NCI-H345 treated with DMSO at 0.1 percent for 48 hours (cell line): Measurements from ENCODE around the gene ZFY.
"Not testable (repeated sequence)": the region's sequence is repeated elsewhere in the genome, so short reads cannot be mapped to it uniquely, and the experiment has no call there.

Experiments used
- DNase-seq: peaks from one replicate; lab custom pipeline; 2025; ENCODE audit not compliant: unreplicated experiment; lab: John Stamatoyannopoulos, UW

Gene ZFY

DNA sequence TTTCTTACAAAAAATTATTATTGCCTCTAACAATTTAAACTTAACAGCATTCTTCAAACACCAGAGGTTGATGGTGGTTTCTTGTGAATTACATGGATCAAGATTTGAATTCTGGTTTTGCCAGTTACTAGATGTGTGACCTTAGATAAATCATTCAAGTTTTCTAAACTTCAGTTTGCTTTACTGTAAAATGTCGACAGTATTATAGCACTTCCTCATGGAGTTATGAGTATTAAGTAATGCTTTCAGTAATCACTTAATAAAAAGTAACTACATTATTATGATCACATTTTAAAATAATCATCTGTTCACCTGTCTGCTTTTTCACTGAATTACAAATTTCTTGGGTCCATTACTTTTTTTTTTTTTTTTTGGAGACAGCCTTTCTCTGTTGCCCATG, 37.5 kb downstream of the ZFY start:
- DNase-seq, result no peak

DNA sequence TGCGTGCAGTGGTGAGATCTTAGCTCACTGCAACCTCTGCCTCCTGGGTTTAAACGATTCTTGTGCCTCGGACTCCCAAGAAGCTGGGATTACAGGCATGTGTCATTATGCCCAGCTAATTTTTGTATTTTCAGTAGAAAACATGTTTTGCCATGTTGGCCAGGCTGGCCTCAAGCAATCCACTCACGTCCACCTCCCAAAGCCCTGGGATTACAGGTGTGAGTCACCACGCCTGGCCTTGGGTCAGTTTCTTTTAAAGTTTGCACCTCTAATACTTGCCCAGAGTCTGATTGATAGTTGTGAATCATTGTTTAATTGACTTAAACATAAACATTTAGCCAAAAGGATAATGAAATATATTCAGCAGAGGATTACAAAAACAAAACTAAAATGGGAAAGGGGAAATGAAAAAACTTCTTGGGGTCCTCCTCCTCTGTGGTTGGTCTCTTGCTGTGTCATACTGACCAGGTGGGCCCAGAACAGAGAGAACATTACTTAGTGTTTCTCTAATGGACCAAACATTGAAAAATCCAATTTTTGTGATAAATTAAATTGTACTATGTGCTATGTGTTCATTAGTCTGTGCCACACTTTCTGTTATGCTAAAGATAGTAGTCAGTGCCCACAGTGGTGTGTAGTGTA, 38.0 kb downstream of the ZFY start:
- no peak for DNase-seq

DNA sequence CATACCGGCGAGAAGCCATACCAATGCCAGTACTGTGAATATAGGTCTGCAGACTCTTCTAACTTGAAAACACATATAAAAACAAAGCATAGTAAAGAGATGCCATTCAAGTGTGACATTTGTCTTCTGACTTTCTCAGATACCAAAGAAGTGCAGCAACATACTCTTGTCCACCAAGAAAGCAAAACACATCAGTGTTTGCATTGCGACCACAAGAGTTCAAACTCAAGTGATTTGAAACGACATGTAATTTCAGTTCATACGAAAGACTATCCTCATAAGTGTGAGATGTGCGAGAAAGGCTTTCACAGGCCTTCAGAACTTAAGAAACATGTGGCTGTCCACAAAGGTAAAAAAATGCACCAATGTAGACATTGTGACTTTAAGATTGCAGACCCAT, 44.1 kb downstream of the ZFY start:
- DNase-seq, result no peak

DNA sequence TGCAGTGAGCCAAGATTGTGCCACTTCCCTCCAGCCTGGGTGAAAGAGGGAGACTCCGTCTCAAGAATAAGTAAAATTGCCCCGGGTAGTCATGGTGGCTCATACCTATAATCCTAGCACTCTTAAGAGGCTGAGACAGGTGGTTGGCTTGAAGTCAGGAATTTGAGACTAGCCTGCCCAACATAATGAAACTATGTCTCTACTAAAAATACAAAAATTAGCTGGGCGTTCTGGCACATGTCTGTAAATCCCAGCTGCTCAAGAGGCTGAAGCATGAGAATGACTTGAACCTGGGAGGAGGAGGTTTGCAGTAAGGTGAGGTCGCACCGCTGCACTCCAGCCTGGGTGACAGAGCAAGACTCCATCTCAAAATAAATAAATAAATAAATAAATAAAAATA, 49.3 kb downstream of the ZFY start:
- DNase-seq, result no peak

DNA sequence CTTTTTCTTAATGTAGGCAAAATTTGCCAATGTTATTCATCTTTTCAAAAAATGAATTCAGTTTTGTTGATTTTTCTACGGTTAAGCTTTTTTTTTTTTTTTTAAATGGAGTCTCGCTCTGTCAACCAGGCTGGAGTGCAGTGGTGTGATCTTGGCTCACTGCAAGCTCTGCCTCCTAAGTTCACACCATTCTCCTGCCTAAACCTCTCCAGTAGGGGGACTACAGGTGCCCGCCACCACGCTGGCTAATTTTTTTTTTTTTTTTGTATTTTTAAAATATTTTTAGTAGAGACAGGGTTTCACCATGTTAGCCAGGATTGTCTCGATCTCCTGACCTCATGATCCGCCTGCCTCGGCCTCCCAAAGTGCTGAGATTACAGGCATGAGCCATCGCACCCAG, 52.0 kb downstream of the ZFY start:
- DNase-seq, result not testable (repeated sequence)

DNA sequence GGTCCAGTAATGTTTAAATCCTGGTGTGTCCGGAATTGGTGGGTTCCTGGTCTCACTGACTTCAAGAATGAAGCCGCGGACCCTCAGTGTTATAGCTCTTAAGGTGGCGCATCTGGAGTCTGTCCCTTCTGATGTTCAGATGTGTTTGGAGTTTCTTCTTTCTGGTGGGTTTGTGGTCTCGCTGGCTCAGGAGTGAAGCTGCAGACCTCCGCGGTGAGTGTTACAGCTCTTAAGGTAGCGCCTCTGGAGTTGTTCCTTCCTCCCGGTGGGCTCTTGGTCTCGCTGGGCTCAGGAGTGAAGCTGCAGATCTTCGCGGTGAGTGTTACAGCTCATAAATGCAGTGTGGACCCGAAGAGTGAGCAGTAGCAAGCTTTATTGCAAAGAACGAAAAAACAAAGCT, 62.2 kb downstream of the ZFY start:
- not testable (repeated sequence) for DNase-seq

DNA sequence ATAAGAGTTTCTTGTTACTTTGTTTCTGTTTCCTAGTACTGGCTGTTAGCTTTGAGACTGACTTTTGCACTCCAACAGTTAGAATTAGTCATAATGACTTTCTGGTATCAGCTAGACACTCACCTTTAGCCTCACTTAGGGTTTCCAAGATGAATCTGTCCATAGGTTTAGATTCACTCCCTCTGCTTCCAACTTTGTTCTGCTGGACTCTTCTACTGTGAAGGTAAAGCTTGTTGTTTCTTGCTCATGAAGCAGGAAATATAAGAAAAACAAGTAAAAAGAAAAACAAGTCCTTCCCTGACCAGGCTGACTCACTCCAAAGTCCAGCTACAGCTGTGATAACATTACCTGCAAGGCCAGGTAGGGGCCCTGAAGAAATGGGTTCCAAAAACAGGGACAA, 67.0 kb downstream of the ZFY start:
- DNase-seq, result no peak

DNA sequence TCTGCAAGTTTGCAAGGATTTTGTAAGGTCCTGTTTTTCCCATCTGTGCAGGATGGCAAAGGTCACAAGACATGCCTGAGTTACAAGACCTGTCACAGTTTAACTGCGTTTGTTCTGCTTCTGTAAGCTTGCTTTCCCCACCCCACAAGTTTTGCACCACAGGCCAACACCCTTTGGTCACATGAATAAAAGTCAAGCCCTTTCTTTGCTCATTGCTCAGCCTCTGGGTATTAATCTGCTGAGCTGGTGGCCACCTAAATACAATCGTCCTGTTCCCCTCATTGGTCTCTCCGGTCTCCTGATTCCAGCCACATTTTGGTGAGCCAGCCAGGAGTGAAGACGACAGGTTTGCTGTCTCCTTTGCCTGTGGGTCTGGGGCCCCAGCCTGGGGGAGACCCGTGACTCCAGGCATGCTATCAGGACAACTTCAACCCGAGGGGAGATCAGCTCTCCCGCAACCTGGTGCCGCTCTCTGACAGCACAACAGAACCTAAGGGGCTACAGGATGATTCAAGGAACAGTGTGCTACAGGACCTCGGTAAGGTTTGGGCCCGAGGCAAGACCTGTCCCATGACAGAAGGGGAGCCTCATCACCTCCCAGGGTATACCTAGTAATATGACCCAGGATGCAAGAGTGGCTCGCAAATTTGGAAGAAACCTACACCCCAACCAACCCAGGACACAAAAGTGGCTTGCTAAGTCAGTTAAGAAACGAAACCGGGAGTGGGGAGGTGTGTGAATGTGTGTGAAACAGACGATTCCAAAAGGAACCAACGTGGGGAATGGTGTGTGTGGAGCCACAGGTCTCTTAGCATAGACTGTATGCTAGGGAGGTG, 67.7 kb downstream of the ZFY start:
- no peak for DNase-seq

DNA sequence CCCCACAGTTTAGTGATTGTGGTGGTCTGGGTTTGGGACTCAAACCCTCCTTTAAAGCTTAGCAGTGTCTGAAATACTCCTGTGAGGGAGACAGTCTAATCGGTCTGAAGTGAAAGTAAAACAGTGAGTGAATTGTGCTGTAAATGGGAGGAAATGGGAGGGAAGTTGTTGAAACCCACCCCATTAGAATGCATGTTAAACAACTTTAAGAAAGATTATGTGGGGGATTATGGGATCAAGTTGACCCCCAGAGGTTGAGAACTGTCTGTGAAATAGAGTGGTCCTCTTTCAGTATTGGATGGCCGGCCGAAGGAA, 68.3 kb downstream of the ZFY start:
- no peak for DNase-seq

DNA sequence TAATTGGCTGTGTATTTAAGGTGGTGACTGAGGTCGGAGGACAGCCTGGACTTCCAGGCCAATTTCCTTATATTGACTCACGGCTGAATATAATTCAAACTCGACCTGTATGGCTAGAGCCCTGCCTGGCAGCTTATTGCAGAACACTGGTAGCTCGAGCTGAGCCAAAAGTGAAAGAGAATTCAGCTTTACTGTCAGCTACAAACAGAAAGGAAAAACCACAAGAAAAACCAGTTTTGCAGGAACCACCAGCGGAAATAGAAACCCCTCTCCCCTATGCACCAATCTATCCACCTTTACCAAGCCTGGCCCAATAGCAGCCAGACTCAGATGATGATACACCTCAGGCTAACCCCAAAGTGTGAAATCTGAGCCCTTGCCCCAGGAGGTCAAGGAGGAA, 68.7 kb downstream of the ZFY start:
- no peak for DNase-seq

DNA sequence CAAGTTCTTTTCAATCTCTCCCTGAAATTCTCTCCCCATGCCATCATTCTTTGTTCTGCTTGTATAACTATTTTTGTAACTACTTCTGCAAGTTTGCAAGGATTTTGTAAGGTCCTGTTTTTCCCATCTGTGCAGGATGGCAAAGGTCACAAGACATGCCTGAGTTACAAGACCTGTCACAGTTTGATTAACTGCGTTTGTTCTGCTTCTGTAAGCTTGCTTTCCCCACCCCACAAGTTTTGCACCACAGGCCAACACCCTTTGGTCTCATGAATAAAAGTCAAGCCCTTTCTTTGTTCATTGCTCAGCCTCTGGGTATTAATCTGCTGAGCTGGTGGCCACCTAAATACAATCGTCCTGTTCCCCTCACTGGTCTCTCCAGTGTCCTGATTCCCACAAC, 70.8 kb downstream of the ZFY start:
- DNase-seq, result not testable (repeated sequence)

DNA sequence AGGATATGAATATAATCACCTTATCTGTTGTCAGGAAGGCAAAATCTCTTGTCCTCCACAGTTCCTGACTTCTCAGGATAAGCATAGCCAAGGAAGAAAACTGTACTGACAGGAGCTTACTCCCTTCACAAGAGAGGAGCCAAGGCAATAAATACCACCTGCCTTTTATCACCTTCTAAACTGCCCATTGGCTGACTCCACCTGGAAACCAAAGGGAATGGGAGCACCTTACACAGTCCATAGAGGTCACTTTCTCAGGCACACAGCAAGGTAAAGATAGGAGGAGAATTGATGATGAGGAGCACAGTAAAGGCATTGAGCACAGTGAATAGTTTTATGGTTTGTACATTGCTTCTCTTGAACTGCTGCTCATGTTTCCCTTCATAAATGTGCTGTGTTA, 72.8 kb downstream of the ZFY start:
- no peak for DNase-seq

DNA sequence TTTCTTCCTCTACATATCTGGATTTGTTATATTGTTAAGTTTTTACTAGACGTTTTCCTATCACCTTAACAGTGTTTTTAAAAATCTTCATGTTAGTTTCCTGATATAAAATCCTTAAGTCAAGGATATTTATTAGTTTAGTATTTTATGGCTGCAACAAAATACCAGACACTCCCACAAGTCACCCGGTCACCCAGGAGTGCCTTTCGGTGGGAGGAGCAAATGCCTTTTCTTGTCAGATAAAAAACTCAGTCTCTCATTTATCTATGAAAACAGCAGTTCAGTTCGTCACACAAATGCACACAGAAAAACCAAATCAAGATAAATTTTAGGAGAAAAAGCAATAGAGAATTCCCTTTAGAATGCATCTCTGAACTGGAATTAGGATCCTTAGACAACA, 77.0 kb downstream of the ZFY start:
- DNase-seq, result no peak

DNA sequence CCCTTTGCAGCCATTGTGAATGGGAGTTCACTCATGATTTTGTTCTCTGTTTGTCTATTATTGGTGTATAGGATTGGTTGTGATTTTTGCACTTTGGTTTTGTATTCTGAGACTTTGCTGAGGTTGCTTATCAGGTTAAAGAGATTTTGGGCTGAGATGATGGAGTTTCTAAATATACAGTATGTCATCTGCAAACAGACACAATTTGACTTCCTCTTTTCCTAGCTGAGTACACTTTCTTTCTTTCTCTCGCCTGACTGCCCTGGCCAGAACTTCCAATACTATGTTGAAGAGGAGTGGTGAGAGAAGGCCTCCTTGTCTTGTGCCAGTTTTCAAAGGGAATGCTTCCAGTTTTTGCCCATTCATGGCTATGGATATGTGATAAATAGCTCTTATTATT, 81.4 kb downstream of the ZFY start:
- no peak for DNase-seq

DNA sequence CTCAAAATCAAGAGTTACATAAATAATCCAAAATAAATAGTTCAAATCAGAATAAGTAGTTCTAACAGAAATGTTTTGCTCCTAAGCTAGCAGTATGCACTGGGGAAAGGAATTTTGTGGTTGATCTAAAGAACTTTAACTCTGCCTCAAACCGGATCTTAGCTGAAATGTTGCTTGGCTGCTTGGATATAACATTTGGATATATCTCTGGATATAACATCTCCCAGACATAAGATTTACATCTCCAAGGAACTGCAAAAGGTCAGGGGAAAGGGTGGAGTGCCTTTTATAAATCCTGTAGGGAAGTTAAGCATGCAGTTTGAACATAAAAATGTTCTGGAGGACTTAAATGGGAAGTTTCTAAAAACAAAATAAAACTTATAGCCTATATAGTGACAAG, 83.4 kb downstream of the ZFY start:
- no peak for DNase-seq

DNA sequence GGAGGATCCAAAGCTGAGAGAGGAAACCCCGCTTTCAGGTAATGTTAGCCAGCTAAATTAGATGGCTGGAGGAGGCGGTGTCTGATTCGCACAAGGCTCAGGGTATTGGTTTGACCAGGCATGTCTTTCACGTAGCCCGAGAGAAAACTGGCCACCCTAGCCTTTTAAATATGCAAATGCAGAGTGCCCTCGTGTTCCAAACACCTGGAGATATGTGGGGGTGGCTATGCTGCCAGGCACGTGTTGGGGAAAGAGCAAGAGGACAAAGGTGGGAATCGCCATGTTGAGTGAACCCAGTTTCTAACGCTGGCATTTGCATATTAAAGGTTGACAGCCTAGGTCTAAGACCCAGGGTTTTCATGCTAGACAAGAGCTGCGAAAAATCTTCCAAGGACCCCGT, 84.4 kb downstream of the ZFY start:
- DNase-seq, result no peak

DNA sequence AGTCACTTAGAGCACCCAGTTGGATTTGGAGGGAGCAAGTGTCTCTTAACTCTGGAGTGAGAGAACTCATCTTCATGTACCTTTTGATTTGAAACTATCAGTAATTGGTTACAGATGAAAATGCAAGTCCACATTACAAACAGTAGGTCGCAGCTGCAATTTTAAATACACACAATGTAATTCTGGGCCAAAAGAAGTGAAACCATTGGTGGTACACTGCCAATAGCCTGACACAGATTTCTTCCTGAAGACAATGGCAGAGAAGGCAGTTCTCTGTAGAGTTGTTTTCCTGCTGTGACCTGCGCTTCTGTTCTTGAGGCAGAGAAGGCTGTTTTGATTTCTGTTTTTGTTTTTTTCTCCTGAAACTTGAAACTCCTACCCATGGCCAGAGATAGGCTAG, 86.0 kb downstream of the ZFY start:
- DNase-seq, result no peak

DNA sequence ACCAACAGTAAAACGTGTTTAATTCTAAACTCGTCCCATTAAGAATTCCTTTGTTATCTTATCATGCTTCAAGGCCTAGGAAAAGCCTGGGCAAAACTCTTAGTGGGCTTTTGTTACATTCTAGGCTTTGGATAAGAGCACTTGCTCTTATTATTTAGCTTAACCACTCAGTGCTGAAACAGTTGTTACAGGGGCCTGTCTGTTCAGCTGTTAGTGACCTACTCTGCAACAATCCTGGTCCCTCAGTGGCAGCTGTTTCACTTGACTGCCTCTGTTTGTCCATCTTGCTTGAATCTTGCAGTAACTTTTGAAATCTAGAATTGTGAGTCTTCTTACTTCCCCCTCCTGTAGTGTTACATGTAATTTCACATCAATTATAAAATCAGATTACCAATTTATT, 88.4 kb downstream of the ZFY start:
- no peak for DNase-seq

DNA sequence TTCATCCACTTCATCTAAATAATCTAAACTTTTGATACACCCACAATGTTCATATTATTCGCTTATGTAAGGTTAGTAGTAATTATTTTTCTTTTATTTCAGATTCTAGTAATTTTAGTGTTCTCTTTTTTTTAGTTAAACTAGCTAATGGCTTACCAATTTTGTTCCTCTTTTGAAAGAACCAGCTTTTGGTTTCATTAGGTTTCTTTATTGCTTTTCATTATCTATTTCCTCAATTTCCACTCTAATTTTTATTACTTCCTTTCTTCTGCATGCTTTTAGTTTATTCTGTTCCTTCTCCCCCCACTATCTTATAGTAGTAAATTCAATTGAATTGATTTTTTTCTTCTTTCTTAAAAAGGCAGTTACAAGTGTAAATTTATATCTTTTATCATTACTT, 90.2 kb downstream of the ZFY start:
- DNase-seq, result no peak
